Measurements from ENCODE around the gene LATS2. TPM values are rescaled to one million over a fixed set of nuclear protein-coding genes. Genes with fewer than 3 reads are reported as not detected.

The LATS2 gene
- total RNA-seq, result 10 to 100 TPM in 1 of 2 donors, 1 to 10 TPM in 1; 3.7 to 11.3 TPM

DNA sequence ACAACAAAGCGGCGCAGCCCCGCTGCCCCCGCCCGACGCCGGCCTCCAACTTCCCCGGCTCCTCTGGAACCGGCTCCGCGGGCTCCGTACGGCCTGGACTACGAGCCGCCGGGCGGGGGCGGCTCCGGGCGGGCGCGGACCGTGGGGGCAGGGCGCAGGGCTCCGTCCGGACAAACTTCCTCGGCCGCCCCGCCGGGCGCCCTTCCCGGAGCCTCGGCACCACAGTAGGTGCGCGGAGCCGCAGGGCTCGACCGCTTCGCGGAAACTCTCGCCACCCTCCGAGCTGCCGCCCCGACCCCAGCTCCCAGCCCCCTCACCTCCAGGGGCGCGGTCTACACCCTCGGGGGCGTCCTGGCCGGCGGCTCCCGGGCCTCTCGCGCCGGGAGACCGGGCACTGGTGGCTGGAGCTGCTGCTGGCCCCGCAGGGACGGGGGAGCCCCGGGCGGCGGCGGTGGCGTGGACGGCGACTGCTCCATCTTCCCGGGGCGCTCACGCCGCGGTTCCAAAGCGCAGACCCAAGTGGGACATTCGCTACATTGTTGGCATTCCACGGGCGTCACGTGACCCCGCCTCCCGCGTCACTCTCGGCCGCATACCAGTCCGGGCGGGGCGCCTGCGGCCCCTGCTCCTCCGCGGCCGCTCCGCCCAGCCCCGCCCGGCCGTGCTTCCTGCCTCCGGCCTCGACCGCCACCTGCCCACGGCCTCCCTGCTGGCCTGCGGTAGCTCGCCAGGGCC is at the start of gene LATS2:
Gene LATS2 (minus strand): TSS at position 558 of the 735 bp plus-strand sequence. CDS start 15,560 bp downstream, outside the sequence.
- H3K9ac ChIP-seq (ENCODE audit: low read depth in 2 of 2, low read length in 2 of 2), result peak within 1 kb of the TSS; percentile 63 to 93
- peaks cover 10% of the 10 kb centered on the region for H3K4me1 ChIP-seq
- peak within 1 kb of the TSS; percentile 86 for H3K4me3 ChIP-seq
- intact Hi-C loops (cut with DNase I), result no loop called here
- DNase-seq, result peak; percentile 95
- no peaks in the 10 kb centered on the region for H3K27me3 ChIP-seq
- H3K27ac ChIP-seq, result peak within 1 kb of the TSS; percentile 92
- no peaks in the 10 kb centered on the region for H3K9me3 ChIP-seq
- TF ChIP-seq, protein P1, sequence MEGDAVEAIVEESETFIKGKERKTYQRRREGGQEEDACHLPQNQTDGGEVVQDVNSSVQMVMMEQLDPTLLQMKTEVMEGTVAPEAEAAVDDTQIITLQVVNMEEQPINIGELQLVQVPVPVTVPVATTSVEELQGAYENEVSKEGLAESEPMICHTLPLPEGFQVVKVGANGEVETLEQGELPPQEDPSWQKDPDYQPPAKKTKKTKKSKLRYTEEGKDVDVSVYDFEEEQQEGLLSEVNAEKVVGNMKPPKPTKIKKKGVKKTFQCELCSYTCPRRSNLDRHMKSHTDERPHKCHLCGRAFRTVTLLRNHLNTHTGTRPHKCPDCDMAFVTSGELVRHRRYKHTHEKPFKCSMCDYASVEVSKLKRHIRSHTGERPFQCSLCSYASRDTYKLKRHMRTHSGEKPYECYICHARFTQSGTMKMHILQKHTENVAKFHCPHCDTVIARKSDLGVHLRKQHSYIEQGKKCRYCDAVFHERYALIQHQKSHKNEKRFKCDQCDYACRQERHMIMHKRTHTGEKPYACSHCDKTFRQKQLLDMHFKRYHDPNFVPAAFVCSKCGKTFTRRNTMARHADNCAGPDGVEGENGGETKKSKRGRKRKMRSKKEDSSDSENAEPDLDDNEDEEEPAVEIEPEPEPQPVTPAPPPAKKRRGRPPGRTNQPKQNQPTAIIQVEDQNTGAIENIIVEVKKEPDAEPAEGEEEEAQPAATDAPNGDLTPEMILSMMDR (IDR thresholded peaks at IDR 0.05), result no peak
- no peaks in the 10 kb centered on the region for H3K36me3 ChIP-seq

DNA sequence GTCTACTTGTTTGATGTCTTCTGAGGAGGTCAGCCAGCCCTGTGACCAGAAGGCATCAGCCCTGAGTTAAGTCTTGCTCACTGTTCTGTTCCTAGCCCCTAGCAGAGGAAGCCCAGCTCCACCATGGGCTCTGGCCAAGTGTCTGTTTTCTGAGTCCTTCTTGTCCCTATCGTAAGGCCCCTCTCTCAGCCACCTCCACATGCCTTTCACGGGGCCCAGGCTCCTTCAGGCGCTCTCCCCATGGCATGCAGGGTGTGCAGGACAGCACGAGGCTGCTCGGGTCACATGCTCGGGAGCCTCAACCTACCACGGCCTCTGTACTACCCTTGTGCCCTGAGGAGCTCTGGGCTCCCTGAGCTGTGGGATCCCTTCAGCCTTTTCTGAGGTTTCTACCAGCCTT is 47.8 kb upstream of the LATS2 start:
- DNase-seq, result no peak
- no peaks in the 10 kb centered on the region for H3K36me3 ChIP-seq
- H3K27ac ChIP-seq, result no peak overlapping the region
- intact Hi-C loops (cut with DNase I), result no loop called here
- H3K27me3 ChIP-seq, result no peaks in the 10 kb centered on the region
- no peak overlapping the region for H3K9ac ChIP-seq (ENCODE audit: low read depth in 2 of 2, low read length in 2 of 2)
- H3K4me1 ChIP-seq, result no peaks in the 10 kb centered on the region
- no peaks in the 10 kb centered on the region for H3K9me3 ChIP-seq
- TF ChIP-seq, protein P1 (IDR thresholded peaks at IDR 0.05), result no peak
- no peak overlapping the region for H3K4me3 ChIP-seq

DNA sequence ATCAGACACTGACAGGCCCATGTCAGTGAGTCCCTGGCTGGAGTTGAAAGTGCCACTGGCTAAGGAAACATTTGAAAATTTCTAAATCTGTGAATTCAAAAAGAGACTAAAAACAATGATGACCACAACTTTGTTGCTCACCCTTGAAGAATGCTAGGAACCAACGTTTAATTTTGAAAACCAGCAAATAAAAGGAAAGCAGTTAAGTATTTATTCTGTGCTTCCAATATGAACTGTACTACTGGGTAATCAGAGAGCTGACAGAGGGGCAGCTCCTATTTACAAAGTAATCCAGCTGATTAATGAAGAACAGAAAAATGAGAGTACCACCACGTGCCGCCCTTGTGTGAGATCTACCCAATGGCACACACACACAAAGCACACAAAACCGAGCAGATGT is 44.7 kb upstream of the LATS2 start:
- Histone ChIP-seq H3K4me3 (no peak overlapping the region), H3K4me1 (no peaks in the 10 kb centered on the region), H3K27me3 (no peaks in the 10 kb centered on the region), H3K27ac (no peak overlapping the region), H3K36me3 (no peaks in the 10 kb centered on the region), H3K9me3 (no peaks in the 10 kb centered on the region), H3K9ac (ENCODE audit: low read depth in 2 of 2, low read length in 2 of 2) (no peak overlapping the region)
- DNase-seq, result no peak
- TF ChIP-seq, protein P1 (IDR thresholded peaks at IDR 0.05), result no peak
- intact Hi-C loops (cut with DNase I), result no loop called here

DNA sequence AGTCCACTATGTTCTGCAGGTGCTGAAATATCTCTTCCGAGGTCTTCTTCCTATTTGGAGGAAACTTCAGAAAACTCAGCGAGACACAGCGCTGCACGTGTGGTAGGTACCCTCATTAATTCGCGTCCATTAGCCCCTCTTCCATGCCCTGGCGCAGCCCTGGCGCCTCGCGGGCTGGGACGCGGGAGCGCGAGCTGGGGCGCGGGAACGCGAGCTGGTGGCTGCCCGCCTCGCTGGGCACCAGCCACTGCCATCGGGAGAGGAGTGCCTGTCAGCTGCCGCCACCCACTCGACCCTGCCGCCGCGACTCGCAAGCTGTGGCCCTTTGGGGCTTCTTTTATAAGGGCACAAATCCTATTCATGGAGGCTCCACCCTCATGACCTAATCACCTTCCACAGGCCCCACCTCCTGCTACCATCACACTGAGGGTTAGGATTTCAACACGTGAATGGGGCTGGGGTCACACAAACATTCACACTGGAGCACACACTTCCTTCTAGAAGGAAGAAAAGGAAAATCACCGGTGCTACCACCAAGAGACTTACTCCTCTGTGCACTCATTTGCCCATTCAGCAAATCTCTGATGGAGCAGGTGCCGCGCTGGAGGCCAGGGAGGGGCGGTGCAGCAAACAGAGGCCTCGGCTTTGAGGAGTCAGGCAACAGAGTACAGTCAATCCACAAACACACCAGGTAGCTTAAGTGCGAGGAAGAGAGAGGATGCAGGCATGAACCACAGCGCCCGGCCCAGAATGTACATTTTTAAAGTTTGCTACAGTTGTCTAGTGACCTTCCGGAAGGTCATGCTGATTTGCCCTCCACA is 43.0 kb upstream of the LATS2 start:
- H3K36me3 ChIP-seq, result no peaks in the 10 kb centered on the region
- H3K4me3 ChIP-seq, result no peak overlapping the region
- H3K9me3 ChIP-seq, result no peaks in the 10 kb centered on the region
- no peak for DNase-seq
- no peaks in the 10 kb centered on the region for H3K27me3 ChIP-seq
- no peak overlapping the region for H3K9ac ChIP-seq (ENCODE audit: low read depth in 2 of 2, low read length in 2 of 2)
- no peaks in the 10 kb centered on the region for H3K4me1 ChIP-seq
- intact Hi-C loops (cut with DNase I), result no loop called here
- TF ChIP-seq, protein P1 (IDR thresholded peaks at IDR 0.05), result no peak
- H3K27ac ChIP-seq, result no peak overlapping the region

DNA sequence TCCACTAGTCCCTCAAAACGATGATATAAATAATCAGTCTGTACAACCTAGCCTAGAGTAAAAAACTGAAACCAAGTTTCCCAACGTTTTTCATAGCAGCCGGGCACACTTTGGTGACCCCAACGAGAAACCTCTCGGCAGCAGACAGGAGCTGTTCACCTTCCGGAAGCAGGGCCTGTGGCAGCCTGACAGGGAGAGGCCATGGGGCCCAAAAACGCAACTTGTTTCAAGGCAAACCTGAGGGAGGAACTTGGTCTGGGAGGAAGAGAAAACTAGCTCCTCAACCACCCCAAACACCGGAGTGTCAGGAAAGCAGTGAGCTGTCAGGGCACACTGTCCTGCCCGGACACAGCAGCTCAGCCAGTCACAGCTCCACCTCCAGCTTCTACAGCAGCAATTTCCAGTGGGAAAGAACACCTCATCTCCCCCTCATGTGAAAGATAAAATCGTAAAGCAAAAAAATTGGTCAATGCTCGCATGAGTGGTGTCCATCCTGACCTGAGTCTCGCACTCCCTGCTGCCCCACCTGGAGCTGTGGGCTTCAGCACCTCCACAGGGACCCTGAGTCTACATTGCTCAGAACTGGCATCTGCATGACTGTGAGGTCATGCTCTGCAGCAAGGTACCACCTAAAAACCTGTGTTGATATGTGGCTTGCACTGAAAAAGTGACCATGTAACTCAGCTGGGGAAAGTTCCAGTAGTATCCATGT is 40.6 kb upstream of the LATS2 start:
- Histone ChIP-seq H3K36me3 (no peaks in the 10 kb centered on the region), H3K27ac (no peak overlapping the region), H3K27me3 (no peaks in the 10 kb centered on the region), H3K9ac (ENCODE audit: low read depth in 2 of 2, low read length in 2 of 2) (no peak overlapping the region), H3K4me1 (no peaks in the 10 kb centered on the region), H3K9me3 (no peaks in the 10 kb centered on the region), H3K4me3 (no peak overlapping the region)
- DNase-seq, result no peak
- intact Hi-C loops (cut with DNase I), result no loop called here
- TF ChIP-seq, protein P1 (IDR thresholded peaks at IDR 0.05), result no peak
